Brain pericyte (primary cell): ENCODE measurements around the gene KLHDC1.
"Not testable (repeated sequence)": the region's sequence is repeated elsewhere in the genome, so short reads cannot be mapped to it uniquely, and the experiment has no call there.

Experiments
- DNase-seq: peaks from one replicate; pipeline ENCODE4 v3.0.0-alpha.2; 2012; ENCODE audit warnings: low read depth, low spot score

Gene KLHDC1

GRCh38 chr14:49727171-49727570 lies 34.3 kb downstream of the KLHDC1 start:
- no peak for DNase-seq

- no peak for DNase-seq
Observed at GRCh38 chr14:49732896-49733295, 40.0 kb downstream of the KLHDC1 start.

DNA sequence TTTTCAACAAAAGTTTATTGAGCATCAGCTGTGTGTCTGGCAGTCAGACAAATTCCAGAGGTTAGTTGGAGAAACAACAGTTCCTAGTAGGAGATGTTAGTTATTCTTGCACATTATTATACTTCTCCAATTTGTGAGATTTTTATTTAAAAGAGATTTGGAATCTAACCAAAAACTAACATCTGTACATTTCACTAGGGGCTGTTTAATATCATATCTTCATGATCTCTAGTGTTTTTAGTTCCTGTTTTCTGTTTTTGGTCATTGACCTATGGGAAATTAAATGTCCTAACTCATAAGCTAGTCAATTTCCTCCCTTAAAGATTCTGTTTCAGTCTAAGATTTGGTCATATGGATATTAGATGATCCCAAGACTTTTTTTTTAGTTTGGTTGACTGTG lies 40.9 kb downstream of the KLHDC1 start:
- DNase-seq = no peak

- not testable (repeated sequence) for DNase-seq
Observed at GRCh38 chr14:49735669-49736068, 42.7 kb downstream of the KLHDC1 start.

- no peak for DNase-seq
Observed at GRCh38 chr14:49745191-49745590, 52.3 kb downstream of the KLHDC1 start.

GRCh38 chr14:49746476-49746875 lies 53.6 kb downstream of the KLHDC1 start:
- DNase-seq = not testable (repeated sequence)

DNA sequence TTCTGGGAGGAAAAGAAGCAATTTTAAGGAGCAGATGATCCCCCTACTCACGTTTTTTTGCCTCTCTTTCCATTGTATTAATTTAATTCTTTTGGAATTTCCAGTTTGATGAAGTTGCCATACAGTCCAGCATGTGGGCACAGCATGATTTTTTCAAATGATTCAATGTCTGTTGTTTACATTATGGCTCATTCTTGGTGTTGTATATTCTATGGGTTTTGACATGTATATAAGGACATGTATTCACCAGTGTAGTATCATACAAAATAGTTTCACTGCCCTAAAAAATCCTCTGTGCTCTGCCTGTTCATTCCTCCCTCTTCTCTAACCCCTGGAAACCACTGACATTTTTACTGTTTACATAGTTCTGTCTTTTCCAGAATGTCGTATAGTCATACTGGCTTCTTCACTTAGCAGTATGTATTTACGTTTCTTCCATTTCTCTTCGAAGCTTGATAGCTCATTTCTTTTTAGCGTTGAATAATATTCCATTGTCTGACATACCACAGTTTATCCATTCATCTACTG lies 61.7 kb downstream of the KLHDC1 start:
- DNase-seq = no peak

GRCh38 chr14:49755378-49755777 lies 62.5 kb downstream of the KLHDC1 start:
- DNase-seq = no peak

DNA sequence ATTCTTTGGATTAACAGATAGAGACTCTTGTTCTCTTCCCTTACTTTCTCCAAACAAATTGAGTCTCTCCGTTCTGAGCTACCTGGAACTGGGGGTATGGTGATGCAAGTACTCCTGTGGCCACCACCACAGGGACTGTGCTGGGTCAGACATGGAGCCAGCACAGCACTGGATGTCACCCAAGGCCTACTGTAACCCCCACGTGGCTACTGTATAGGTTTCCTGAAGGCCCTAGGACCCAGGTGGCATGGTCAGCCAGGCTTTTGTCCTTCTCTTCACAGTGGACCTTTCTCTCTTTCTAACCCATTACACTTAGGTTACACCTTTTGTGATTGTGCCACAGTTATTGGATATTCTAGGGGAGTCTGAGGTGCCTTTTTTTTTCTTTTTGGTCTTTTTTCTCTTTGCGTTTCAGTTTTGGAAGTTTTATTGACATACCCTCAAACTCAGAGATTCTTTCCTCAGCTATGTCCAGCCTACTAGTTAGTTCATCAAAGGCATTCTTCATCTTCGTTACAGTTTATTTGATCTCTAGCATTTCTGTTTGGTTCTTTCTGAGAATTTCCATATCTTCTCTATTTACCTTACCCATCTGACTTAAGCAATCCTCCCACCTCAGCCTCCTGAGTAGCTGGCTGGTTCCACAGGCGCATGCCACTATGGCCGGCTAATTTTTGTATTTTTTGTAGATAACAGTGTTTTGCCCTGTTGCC lies 69.1 kb downstream of the KLHDC1 start:
- no peak for DNase-seq

DNA sequence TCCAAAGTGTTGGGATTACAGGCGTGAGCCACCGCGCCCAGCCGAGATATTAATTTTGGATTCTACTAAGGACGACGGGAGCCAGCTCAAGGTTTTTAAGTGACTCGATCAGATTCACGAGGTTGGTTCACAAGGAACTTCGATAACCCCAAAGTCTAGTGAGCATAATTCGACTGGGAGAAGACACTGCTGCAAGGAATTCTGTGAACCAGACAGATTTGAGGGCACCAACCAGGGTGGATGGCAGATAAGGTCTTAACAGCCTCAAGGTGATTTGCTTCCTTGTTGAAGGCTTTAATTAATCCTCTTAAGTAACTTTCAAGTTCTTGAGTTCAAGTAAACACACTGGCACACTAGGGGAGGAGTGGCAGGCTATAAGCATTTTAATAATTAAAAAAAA lies 73.9 kb downstream of the KLHDC1 start:
- DNase-seq = no peak

DNA sequence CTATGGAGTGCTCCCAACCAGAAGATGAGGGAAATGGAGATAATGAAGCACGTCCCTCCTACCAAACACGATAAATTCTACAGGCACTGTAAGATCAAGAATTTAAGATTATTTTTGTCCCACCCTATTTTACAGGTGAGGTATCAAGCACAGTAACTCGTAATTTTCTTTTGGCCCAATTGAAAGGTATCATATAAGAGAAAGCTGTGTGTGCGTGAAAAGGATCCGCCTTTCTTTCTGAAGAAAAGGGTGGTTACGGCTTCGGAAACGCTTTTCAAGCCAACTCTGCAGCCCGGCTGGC lies 74.3 kb downstream of the KLHDC1 start:
- DNase-seq = peak; percentile 7

DNA sequence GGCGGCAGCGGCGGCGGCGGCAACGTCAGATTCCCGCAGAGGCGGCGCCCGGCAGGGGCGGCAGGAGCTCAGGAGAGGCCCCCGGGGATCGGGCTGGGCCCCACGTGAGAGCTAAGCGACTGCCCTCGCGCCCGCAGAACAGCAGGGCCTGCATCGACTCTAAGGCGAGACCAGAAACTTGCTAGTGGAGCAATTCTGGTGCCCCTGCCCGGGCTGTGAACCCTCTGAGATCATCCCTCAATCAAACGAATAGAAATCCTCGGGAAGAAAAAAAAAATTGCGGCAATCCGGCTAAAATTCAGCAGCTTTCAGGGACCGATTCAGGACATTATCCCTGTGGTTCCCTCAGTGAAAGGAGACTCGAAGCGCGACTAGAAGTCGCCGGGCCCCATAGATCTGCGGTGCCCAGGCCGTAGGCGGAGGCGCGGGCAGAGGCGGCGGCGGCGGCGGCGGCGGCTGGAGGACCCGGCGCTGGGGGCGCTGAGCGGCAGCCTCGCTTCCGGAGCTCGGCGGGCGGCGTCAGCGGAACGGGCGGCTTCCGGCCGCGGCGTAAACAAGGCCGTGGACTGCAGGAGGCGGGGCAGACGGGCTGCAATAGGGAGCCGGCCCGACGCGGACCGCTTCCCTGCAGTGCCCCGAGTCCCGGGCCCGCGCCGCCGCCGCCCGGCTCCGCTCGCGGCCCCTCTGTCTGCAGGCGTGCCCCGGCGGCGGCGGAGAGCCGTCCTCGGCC lies 74.8 kb downstream of the KLHDC1 start, which contains the start of gene KLHDC2:
Gene KLHDC2, plus strand, starts transcription at position 583 of the 730 bp plus-strand sequence. CDS start 316 bp downstream, outside the sequence.
- DNase-seq = peak; percentile 49

- DNase-seq = peak; percentile 20
Observed at GRCh38 chr14:49768301-49769121, 75.6 kb downstream of the KLHDC1 start.

- DNase-seq = no peak
Observed at GRCh38 chr14:49769171-49769570, 76.3 kb downstream of the KLHDC1 start.

DNA sequence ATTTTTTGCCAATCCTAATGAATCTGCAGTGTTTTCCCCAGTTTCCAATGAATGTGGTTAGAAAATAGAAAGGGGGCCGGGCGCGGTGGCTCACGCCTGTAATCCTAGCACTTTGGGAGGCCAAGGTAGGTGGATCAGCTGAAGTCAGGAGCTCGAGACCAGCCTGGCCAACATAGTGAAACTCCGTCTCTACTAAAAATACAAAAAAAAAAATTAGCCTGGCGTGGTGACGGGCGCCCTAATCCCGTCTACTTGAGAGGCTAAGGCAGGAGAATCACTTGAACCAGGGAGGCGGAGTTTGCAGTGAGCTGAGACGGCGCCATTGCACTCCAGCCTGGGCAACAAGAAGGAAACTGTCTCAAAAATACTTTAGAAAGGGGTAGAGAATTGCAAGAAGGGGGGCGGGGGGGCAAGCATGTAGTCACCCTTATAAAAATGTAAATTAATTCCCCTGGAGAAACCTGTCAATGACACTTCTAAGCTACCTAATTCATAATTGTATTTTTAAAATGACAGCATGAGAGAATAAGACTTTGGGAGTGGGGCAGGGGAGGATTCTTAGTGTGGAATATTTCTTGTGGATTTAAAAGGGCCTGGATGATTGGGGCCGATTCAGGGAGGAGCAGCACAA lies 76.8 kb downstream of the KLHDC1 start:
- no peak for DNase-seq

- DNase-seq = no peak
Observed at GRCh38 chr14:49770212-49770817, 77.4 kb downstream of the KLHDC1 start.

DNA sequence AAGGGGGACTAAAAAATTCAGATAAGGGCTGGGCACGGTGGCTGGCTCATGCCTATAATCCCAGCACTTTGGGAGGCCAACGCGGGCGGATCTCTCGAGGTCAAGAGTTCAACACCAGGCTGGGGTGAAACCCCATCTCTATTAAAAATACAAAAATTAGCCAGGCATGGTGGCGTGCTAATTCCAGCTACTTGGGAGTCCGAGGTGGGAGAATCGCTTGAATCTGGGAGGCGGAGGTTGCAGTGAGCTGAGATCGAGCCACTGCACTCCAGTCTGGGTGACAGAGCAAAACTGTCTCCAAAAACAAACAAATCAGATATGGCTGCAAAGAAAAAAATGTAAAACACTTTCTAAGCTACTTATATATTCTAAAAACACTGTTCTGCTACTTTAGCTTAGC lies 78.8 kb downstream of the KLHDC1 start:
- DNase-seq = not testable (repeated sequence)

- DNase-seq = no peak
Observed at GRCh38 chr14:49774106-49774505, 81.2 kb downstream of the KLHDC1 start.

DNA sequence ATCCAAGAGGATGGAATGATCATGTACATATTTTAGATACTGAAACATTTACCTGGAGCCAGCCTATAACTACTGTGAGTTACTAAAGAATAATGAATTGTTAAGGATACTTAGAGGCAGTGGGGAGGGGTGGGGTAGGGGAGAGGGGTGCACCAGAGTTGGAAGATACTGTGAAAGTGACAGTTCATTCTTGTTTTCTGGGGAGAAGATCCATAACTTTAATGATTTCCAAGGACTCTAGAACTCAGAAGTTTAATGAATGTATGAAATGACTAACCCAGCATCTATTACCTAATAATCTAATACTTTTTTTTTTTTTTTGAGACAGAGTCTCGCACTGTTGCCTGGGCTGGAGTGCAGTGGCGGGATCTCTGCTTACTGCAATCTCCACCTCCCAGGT lies 85.5 kb downstream of the KLHDC1 start:
- no peak for DNase-seq

DNA sequence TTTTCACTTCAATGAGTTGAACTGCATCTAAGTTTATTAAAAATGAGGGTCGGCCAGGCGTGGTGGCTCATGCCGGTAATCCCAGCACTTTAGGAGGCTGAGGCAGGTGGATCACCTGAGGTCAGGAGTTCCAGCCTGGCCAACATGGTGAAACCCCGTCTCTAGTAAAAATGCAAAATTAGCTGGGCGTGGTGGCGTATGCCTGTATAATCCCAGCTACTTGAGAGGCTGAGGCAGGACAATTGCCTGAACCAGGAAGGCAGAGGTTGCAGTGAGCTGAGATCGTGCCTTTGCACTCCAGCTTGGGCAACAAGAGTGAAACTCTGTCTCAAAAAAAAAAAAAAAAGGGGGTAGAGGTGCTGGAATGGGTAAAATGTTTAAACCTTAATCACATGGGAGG lies 88.1 kb downstream of the KLHDC1 start:
- DNase-seq = not testable (repeated sequence)

GRCh38 chr14:49783394-49784014 lies 90.6 kb downstream of the KLHDC1 start:
- no peak for DNase-seq
